Activated gamma-delta T cell (primary cell): ENCODE results near the gene SLC39A12.

Experiments used
- DNase-seq: peaks from one replicate; lab custom pipeline; 2025; lab: John Stamatoyannopoulos, UW

SLC39A12 gene

DNA sequence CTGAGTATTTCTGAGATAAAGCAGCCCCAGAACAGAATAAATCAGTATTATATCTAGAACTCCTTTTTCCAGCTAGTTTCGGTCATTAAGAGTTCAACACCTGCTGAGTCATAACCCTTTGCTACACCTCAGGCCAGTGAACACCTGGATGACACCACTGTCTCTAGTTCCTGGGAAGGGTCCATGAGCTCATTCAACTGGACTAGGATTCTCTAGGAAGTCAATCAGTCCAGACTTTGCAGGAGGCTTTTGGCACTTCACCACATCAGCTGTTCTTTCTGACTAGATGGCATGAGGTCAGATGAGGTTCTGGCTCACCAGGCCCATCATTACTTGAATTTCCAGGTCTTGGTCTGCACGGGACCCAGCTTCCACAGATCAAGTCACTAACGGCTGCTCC, 11.7 kb downstream of the SLC39A12 start:
- DNase-seq: no peak

GRCh38 chr10:17965649-17966235, 14.0 kb downstream of the SLC39A12 start:
- no peak for DNase-seq

DNA sequence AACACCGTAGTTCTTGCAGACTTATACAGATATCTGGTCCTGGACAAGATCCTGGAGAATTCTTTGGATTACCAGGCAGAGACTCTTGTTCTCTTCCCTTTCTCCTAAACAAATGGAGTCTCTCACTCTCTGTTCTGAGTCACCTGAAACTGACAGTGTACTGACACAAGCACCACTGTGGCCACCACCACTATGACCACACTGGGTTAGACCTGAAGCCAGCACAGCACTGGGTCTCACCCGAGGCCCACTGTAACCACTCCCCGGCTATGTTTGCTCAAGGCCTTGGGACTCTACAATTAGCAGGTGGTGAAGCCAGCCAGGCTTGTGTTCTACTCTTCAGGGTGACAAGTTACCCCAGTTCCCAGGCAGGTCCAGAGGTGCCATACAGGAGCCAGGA, 22.8 kb downstream of the SLC39A12 start:
- DNase-seq: no peak

DNA sequence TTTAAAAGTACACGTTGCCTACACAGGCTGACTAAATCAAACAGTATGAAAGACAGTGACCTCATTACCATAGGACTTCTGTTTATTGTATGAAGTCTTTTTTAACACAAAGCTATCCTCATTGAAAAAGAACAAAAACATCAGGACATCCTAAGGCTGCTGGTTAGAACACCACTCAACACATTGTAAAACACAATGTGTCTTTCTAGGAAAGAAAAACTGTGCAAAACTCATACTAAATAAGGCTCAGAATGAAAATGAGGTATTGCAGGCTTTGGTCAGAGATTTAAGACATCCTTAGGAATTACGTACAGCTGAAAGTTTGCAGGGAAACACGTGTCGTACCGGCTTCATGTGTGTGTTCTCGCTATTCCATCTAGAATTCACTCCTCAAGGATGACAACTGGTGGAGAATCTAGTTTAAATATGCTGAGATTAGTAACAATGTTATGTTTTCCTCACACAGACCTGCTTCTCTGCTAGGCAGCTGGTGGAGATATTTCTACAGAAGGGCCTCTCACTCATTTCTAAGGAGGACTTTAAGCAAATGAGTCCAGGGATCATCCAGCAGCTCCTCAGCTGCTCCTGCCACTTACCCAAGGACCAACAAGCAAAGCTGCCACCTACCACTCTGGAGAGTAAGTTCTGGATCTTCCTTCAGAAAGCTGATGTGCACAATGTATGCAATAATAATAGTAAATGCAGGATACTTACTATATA, 29.3 kb downstream of the SLC39A12 start:
- no peak for DNase-seq

GRCh38 chr10:17981766-17982380, 30.2 kb downstream of the SLC39A12 start:
- DNase-seq: no peak

DNA sequence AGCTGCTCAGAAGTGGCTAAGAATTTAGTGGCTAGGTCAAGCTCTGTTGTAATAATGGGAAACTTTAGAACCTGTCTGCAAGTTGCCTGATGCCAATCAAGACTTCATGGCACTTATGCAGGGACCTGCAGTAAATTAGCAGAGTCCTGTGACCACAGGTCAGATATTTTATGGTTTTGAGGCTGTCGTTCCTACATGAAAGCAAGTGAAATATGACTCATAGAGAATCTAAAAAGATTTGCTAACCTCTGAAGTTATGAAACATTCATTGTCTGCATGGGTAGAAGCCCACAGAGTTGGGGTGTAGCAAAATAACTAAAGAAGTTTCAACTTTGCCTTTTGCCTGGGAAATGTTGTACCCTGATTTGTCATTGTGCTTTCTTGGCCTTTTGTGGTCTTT, 32.3 kb downstream of the SLC39A12 start:
- no peak for DNase-seq

DNA sequence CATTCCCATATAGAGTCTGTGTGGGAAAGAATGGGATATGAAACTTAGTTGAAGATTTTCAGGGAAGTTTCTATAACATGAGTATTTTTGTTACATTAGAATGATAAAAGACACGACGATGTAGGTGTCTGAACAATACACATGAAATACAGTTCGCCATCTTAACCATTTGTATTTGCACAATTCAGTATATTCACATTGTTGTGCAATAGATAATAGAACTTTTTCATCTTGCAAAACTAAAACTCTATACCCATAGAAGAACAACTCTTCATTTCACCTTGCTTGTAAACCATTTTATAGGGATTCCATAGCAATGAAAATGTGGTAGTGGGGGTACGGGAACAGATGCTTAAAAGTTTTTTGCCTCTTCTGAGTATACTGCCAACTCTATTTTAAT, 32.8 kb downstream of the SLC39A12 start:
- no peak for DNase-seq

DNA sequence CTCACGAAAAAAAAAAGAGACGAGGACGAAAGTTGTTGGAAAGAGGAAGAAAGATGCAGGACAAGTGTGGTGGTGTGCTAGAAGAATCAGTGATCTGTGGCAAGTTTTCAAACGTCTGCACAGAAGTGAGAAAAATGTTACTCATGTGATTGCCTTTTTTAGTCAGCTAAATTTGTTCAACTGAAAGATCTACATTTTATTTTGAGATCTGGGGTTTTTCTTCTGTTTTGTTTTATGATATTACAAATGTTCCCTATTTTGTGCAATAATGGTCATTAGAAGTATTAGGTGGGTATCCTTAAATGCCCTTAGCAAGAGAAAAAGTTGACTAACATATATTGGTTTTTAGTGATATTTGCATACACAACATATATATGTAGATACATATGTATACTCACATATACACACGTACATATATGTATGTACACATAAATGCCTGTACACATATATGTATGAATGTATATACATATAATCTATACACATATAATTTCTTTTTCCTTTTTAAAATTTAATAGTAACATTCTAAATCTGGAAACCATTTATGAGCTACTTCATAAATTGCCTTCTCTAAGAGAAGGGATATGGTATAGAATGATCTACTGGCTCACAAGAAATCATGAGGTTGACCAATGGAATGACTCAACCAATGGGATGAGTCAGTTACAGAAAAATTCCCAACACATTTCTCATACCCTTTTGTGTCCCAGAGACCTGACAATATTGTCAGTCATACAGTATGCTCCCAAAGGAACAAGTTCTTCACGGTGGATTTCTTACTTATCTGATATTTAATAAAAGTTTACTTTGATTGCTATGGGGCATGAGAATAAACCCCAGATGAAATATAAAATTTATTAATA, 38.4 kb downstream of the SLC39A12 start:
- DNase-seq: no peak

DNA sequence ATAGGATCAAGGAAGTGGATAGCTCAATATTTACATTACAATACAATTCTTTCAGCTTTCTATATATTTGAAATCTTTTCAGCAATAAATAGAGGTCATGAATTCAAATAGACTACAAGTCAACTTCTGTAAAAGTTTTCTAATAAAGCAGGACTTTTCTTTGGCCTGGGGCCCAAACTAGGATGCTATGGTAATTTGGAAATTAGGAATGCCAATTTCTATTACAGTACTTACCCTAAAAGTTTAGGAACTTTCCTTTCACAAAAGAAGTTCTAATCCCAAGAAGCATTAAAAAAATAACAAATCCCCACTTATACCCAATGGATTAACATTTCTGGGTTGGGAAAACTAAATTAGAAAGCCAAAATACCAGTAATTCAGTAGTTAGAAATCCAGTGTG, 40.5 kb downstream of the SLC39A12 start:
- DNase-seq: no peak

- no peak for DNase-seq
These were observed 41.6 kb downstream of the SLC39A12 start for GRCh38 chr10:17993361-17993760.

DNA sequence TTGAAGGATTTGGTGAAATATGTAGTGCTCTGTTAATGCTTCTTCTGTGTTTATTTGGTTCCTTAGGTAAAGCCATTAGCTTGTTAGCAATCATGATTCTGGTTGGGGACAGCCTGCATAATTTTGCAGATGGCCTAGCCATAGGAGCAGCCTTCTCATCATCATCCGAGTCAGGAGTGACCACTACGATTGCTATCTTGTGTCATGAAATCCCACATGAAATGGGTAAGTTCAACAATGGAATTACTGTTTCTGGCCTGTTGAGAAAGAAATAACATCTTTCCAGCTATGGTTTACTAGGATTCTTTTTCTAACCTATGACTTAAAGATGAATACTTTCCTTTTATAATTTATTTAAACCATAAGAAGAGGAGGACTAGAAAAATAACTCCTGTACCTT, 48.9 kb downstream of the SLC39A12 start:
- no peak for DNase-seq

DNA sequence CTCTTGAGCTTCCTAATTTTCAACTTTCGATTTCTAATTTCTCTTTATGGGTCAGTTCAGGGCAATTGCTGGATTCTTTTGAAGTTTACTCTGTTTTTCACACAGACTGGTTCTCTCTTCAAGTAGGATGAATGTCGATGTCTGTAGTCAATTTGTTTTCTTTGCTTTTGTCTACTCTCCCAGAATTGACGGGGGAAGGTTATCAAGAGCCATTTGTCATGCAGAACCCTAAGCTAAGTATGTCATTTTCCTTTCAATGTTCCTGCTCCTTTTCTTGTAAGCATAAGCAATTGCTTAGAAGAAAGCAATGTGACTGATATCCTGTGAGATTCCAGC, 53.7 kb downstream of the SLC39A12 start:
- DNase-seq: no peak

DNA sequence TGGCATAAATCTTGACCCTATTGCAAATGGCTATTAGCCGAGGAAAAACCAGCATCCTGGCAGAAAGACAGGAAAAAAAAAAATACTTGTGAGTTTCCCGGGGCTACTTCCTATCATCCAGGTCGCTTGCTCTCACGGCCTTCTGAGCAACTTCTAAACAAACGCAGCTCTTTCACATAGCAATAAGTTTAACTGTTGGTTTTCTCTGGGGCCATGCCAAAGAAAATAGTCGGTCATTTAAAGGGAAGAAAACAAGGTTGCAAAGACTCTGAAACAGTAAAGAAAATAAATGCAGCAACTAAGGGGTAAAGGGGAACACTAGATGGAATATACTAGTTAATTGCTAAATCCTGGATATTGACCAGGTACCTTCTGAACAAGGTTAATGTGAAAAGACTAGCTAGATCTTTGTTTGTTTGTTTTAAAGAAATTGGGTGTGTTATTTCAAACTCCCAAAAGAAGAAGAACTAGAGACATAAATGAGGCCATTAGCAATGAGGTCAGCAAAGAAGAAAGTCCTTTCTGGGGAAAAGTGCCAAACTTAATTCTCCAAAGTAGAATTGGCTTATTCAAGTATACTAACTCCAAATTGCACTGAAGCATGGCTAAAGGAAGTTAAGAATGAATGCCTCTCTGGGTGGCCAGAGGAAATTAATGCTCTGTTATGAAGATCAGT, 54.2 kb downstream of the SLC39A12 start:
- DNase-seq: no peak

- DNase-seq: no peak
These were observed 57.3 kb downstream of the SLC39A12 start for GRCh38 chr10:18008986-18009385.

DNA sequence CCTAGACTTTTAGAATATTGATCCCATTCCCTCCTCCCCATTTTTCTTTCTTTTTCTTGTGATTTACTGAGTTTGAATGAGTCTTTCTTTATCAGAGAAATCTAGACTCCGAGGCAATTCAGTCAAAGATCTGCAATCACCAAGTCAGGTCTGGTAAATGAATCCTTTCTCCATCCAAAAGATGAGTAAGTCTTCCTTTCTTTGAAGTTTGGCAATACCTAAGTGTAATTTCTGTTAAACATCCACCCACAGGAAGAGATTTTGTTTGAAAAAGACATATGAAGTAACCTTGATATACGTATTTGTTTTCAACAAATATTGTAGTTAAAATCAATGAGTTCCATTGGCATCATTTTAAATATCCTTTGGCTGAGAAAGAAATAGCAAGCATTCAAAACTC, 58.3 kb downstream of the SLC39A12 start:
- no peak for DNase-seq

DNA sequence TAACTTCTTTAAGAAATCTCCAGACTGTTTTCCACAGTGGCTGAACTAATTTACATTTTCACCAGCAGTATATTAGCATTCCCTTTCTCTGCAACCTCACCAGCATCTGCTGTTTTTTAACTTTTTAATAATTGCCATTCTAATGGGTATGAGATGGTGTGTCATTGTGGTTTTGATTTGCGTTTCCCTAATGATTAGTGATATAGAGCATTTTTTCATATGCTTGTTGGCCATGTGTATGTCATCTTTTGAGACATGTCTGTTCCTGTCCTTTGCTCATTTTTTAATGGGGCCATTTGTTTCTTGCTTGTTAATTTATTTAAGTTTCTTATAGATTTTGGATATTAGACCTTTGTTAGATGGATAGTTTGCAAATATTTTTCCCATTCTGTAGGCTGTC, 68.8 kb downstream of the SLC39A12 start:
- DNase-seq: no peak

GRCh38 chr10:18021725-18022480, 70.2 kb downstream of the SLC39A12 start:
- DNase-seq: no peak

GRCh38 chr10:18043148-18044006, 91.7 kb downstream of the SLC39A12 start:
- no peak for DNase-seq

GRCh38 chr10:18044976-18045720, 93.4 kb downstream of the SLC39A12 start:
- DNase-seq: no peak

DNA sequence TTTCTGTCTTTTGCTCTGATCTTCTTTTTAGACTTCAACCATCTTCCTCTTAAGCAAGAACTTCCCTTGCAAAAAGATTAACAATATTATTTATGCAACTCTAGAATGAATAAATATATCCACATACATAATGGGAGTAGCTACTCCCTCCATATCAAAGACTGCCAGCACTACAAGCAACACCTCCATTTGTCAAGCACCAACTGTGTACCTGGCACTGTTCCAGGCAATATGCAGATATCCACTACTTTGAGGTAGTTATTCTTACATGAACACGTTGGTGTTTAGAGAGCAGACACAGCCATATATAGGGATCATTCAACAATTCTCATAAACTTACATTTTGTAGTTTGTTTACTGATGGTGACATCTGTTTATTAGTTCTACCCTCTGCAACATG, 104.9 kb downstream of the SLC39A12 start:
- no peak for DNase-seq
